IMR-90 (cell line): ENCODE data around the gene BYSL. TPM values are rescaled to one million over a fixed set of nuclear protein-coding genes. Genes with fewer than 3 reads are reported as not detected.

Experiments used
- ATAC-seq: fragments of 200-7000 bp; cut with Tn5 transposase; 2 replicates; pipeline ENCODE4 v1.9.1; 2020; ENCODE audit warnings: low read depth, mild to moderate bottlenecking, moderate library complexity
- BruUV-seq: library from RNA; stranded (reverse); fragments of 400-500 nt; replicated peaks from 2 replicates; lab custom pipeline; 2021; lab: Mats Ljungman, UMichigan
- CTCF ChIA-PET: fragments of 300-600 bp; formaldehyde crosslinking; extraction: SDS; loops from one replicate; lab custom pipeline; 2021; ENCODE audit warnings: antibody characterized with exemption; lab: Yijun Ruan, JAX
- POLR2A ChIA-PET: fragments of 300-600 bp; sonication (Branson Sonifier 250); formaldehyde crosslinking; loops from one replicate; lab custom pipeline; 2022; ENCODE audit warnings: antibody characterized with exemption; ENCODE audit not compliant: unreplicated experiment; lab: Charles Lee
- DNase-seq: peaks from one replicate; pipeline ENCODE4 v3.0.0; 2013
- H2AFZ ChIP-seq: replicated peaks from 2 replicates; pipeline ENCODE3; 2013; ENCODE audit warnings: low read length, mild to moderate bottlenecking; ENCODE audit not compliant: poor library complexity
- H2AK5ac ChIP-seq: 2 replicates; pipeline ENCODE4 v1.6.1; 2013; ENCODE audit warnings: low read depth, low read length, inconsistent platforms
- H2AK9ac ChIP-seq: replicated peaks from 2 replicates; pipeline ENCODE3; 2013; ENCODE audit warnings: mild to moderate bottlenecking, low read depth, low read length, moderate library complexity; ENCODE audit not compliant: poor library complexity
- H2BK120ac ChIP-seq: 2 replicates; pipeline ENCODE4 v1.6.1; 2013; ENCODE audit warnings: low read depth, low read length, inconsistent platforms
- H2BK15ac ChIP-seq: 3 replicates; pipeline ENCODE4 v1.6.1; 2013; ENCODE audit warnings: low read depth, low read length, inconsistent platforms
- H2BK20ac ChIP-seq: 2 replicates; pipeline ENCODE4 v1.6.1; 2013; ENCODE audit warnings: low read depth, mild to moderate bottlenecking, inconsistent platforms, low read length, moderate library complexity
- H2BK5ac ChIP-seq: 2 replicates; pipeline ENCODE4 v1.6.1; 2013; ENCODE audit warnings: mild to moderate bottlenecking, low read depth, low read length, inconsistent platforms; ENCODE audit not compliant: poor library complexity, severe bottlenecking
- H3K14ac ChIP-seq: replicated peaks from 2 replicates; pipeline ENCODE4 v1.6.1; 2013; ENCODE audit warnings: low read depth, low read length, inconsistent platforms
- H3K18ac ChIP-seq: 2 replicates; pipeline ENCODE4 v1.6.1; 2013; ENCODE audit warnings: low read depth, low read length, control low read depth
- H3K23ac ChIP-seq: 2 replicates; pipeline ENCODE4 v1.6.1; 2013; ENCODE audit warnings: low read depth, low read length, inconsistent platforms
- H3K27ac ChIP-seq: 2 replicates; pipeline ENCODE4 v1.5.1; 2013; ENCODE audit warnings: mild to moderate bottlenecking, control low read depth, low read length; ENCODE audit not compliant: insufficient read depth
- H3K27me3 ChIP-seq: 2 replicates; pipeline ENCODE4 v1.6.1; 2013; ENCODE audit warnings: low read length; ENCODE audit not compliant: control insufficient read depth, insufficient read depth
- H3K36me3 ChIP-seq: 2 replicates; pipeline ENCODE4 v1.6.1; 2013; ENCODE audit warnings: low read length, mixed read lengths; ENCODE audit not compliant: control insufficient read depth, insufficient read depth
- H3K4ac ChIP-seq: 2 replicates; pipeline ENCODE4 v1.6.1; 2013; ENCODE audit warnings: low read depth, low read length, inconsistent platforms
- H3K4me1 ChIP-seq: 2 replicates; pipeline ENCODE4 v1.6.1; 2013; ENCODE audit warnings: low read length, mixed read lengths; ENCODE audit not compliant: control insufficient read depth, insufficient read depth
- H3K4me2 ChIP-seq: 2 replicates; pipeline ENCODE4 v1.6.1; 2013; ENCODE audit warnings: low read depth, mild to moderate bottlenecking, control low read depth, low read length, moderate library complexity
- H3K4me3 ChIP-seq: 2 replicates; pipeline ENCODE4 v1.5.1; 2013; ENCODE audit warnings: low read depth, mild to moderate bottlenecking, control low read depth, low read length, moderate library complexity; ENCODE audit not compliant: insufficient read depth
- H3K56ac ChIP-seq: 2 replicates; pipeline ENCODE4 v1.6.1; 2013; ENCODE audit warnings: low read length, inconsistent platforms; ENCODE audit not compliant: insufficient read depth; ENCODE audit errors: extremely low read depth
- H3K79me1 ChIP-seq, 2 experiments: 2 replicates each; pipeline ENCODE4 v1.6.1; 2013; ENCODE audit warnings: low read length in 2 of 2, inconsistent platforms in 1 of 2, low read depth in 1 of 2
- H3K9ac ChIP-seq: 2 replicates; pipeline ENCODE4 v1.6.1; 2013; ENCODE audit warnings: low read depth, low read length, control low read depth
- H3K9me1 ChIP-seq: 2 replicates; pipeline ENCODE4 v1.6.1; 2013; ENCODE audit warnings: low read length, inconsistent platforms; ENCODE audit not compliant: insufficient read depth
- H3K9me3 ChIP-seq: 2 replicates; pipeline ENCODE4 v1.6.1; 2013; ENCODE audit warnings: low read length; ENCODE audit not compliant: control insufficient read depth, insufficient read depth
- H4K20me1 ChIP-seq: 2 replicates; pipeline ENCODE4 v1.6.1; 2013; ENCODE audit warnings: low read length, inconsistent platforms; ENCODE audit not compliant: insufficient read depth
- H4K5ac ChIP-seq: 2 replicates; pipeline ENCODE4 v1.6.1; 2013; ENCODE audit warnings: mild to moderate bottlenecking, low read depth, low read length, control low read depth
- H4K8ac ChIP-seq, 2 experiments: 2 replicates each; pipeline ENCODE4 v1.6.1; 2013; ENCODE audit warnings: low read depth in 2 of 2, low read length in 2 of 2, control low read depth in 1 of 2, inconsistent platforms in 1 of 2
- H4K91ac ChIP-seq: 2 replicates; pipeline ENCODE4 v1.6.1; 2013; ENCODE audit warnings: low read depth, low read length, inconsistent platforms; ENCODE audit not compliant: insufficient read depth
- BHLHE40 ChIP-seq: fragments of 150-350 bp; IDR thresholded peaks from 2 replicates; pipeline ENCODE4 v1.6.1; 2016; ENCODE audit warnings: mild to moderate bottlenecking, low read depth, low read length
- CEBPB ChIP-seq: IDR thresholded peaks from 2 replicates; pipeline ENCODE4 v1.6.1; 2012; ENCODE audit warnings: low read depth, low read length, improper control_type of control experiment
- MAFK ChIP-seq: IDR thresholded peaks from 2 replicates; pipeline ENCODE4 v1.6.1; 2012; ENCODE audit warnings: low read depth, low read length, improper control_type of control experiment
- MAZ ChIP-seq: IDR thresholded peaks from 2 replicates; pipeline ENCODE4 v1.6.1; 2012; ENCODE audit warnings: low read depth, mild to moderate bottlenecking, low read length, improper control_type of control experiment, moderate library complexity, borderline replicate concordance
- POLR2A ChIP-seq: IDR thresholded peaks from 2 replicates; pipeline ENCODE4 v1.6.1; 2012; ENCODE audit warnings: mild to moderate bottlenecking, low read depth, low read length
- WGBS, 2 experiments: methylation state at CpG; one replicate each; pipeline versions ENCODE4 v1.1.5 to v1.1.7; 2013; ENCODE audit warnings: missing lambda C conversion rate in 2 of 2; ENCODE audit not compliant: insufficient read length in 1 of 2; ENCODE audit errors: extremely low coverage in 2 of 2; 5-methylcytosine and 5-hydroxymethylcytosine counted together
- dilution Hi-C: fragments of 300-500 bp; cut with HindIII; formaldehyde crosslinking; loops from one replicate; pipeline ENCODE4 v1.14.3; 2018; ENCODE audit warnings: low sequenced_read_pairs; ENCODE audit not compliant: unreplicated experiment
- in situ Hi-C: fragments of 300-500 bp; cut with MboI; formaldehyde crosslinking; loops from 3 replicates; pipeline ENCODE4 v1.14.3; 2019; ENCODE audit warnings: low sequenced_read_pairs, inconsistent platforms, mixed read lengths
- intact Hi-C: fragments of 100-400 bp; cut with micrococcal nuclease; formaldehyde crosslinking; loops from 2 replicates; pipeline ENCODE4 v1.10.0; 2022
- polyA plus RNA-seq, 3 experiments: library from polyadenylated mRNA; depleted of rRNA; stranded (reverse); fragments of >200 nt; gene quantifications; 2 replicates each; pipeline ENCODE4 v1.2.3, GENCODE V29; 2012; ENCODE audit warnings: low replicate concordance in 1 of 3
- total RNA-seq: library from RNA; depleted of rRNA; stranded (reverse); fragments of >200 nt; gene quantifications from 2 replicates; pipeline ENCODE4 v1.2.3, GENCODE V29; 2012
- TF ChIP-seq, protein P1 (sequence below): conservative IDR thresholded peaks from 2 replicates; pipeline ENCODE4 v1.5.1; 2012; ENCODE audit warnings: mild to moderate bottlenecking, low read depth, low read length, improper control_type of control experiment
- TF ChIP-seq, protein P2 (sequence below): fragments of 150-350 bp; IDR thresholded peaks from 2 replicates; pipeline ENCODE4 v1.6.1; 2017; ENCODE audit warnings: mild to moderate bottlenecking, antibody characterized with exemption, low read length, low read depth

The BYSL gene
- total and polyA plus RNA-seq, 2 of the 4 experiments (the other 2 are of a cell fraction): 26.7 to 36.3 TPM

DNA sequence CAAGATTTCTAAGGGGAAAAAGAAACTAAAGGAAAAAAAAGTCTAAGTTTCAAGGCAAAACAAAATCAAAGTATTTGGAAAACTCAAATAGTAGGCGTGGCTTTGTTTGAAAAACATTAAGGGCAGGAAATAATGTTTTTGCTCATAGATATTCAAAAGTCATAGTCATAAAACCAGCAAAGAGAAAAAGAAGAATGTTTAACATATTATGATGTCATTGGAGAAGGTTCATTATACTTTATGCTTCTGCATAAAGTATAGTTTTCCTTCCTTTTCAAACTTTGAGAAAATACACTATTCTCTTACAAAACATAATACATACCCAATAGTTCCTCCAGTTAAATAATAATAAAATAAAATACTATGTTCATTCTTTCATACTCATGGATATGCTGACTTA is 39.8 kb upstream of the BYSL start:
- no peaks in the 10 kb centered on the region for H3K9me3 ChIP-seq
- no peak overlapping the region for H3K9ac ChIP-seq
- dilution Hi-C loops (no loop called here), intact Hi-C loops (no loop called here), in situ Hi-C loops (no loop called here)
- H4K5ac ChIP-seq: no peak overlapping the region
- no peak overlapping the region for H3K56ac ChIP-seq
- peaks cover 0 to 7% of the 10 kb centered on the region in 2 experiments; a peak in 2 of 4 replicates for H3K79me1 ChIP-seq
- H3K9me1 ChIP-seq: peaks cover 8% of the 10 kb centered on the region; the same call in 1 of the 2 replicates
- no peak overlapping the region for H2BK15ac ChIP-seq
- H3K4ac ChIP-seq: no peak overlapping the region
- DNase-seq (no peak), ATAC-seq (no peak)
- H3K4me3 ChIP-seq: no peak overlapping the region
- H2BK5ac ChIP-seq: no peak overlapping the region
- H3K14ac ChIP-seq: no peak overlapping the region
- no peak overlapping the region for H3K18ac ChIP-seq
- peaks cover 3% of the 10 kb centered on the region; the same call in 1 of the 2 replicates for H4K20me1 ChIP-seq
- H3K23ac ChIP-seq: no peak overlapping the region
- no peak overlapping the region for H2AK5ac ChIP-seq
- no peaks in the 10 kb centered on the region for H3K36me3 ChIP-seq
- no peaks in the 10 kb centered on the region for H3K27me3 ChIP-seq
- no peak overlapping the region for H3K4me2 ChIP-seq
- no CpG with 5 or more reads among the region's 1 CpG for WGBS, 2 experiments
- no peak overlapping the region for H4K91ac ChIP-seq
- no peak overlapping the region for H2BK120ac ChIP-seq
- H3K27ac ChIP-seq: no peak overlapping the region
- H2AFZ ChIP-seq: no peak overlapping the region
- no TSS peak for BruUV-seq
- ChIA-PET CTCF (no interaction called here), POLR2A (no interaction called here)
- TF ChIP-seq BHLHE40: no peak
- TF ChIP-seq CEBPB: no peak
- TF ChIP-seq MAZ: no peak
- TF ChIP-seq, protein P1, sequence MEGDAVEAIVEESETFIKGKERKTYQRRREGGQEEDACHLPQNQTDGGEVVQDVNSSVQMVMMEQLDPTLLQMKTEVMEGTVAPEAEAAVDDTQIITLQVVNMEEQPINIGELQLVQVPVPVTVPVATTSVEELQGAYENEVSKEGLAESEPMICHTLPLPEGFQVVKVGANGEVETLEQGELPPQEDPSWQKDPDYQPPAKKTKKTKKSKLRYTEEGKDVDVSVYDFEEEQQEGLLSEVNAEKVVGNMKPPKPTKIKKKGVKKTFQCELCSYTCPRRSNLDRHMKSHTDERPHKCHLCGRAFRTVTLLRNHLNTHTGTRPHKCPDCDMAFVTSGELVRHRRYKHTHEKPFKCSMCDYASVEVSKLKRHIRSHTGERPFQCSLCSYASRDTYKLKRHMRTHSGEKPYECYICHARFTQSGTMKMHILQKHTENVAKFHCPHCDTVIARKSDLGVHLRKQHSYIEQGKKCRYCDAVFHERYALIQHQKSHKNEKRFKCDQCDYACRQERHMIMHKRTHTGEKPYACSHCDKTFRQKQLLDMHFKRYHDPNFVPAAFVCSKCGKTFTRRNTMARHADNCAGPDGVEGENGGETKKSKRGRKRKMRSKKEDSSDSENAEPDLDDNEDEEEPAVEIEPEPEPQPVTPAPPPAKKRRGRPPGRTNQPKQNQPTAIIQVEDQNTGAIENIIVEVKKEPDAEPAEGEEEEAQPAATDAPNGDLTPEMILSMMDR: no peak
- no peak for TF ChIP-seq POLR2A
- no peak for TF ChIP-seq MAFK
- TF ChIP-seq, protein P2, sequence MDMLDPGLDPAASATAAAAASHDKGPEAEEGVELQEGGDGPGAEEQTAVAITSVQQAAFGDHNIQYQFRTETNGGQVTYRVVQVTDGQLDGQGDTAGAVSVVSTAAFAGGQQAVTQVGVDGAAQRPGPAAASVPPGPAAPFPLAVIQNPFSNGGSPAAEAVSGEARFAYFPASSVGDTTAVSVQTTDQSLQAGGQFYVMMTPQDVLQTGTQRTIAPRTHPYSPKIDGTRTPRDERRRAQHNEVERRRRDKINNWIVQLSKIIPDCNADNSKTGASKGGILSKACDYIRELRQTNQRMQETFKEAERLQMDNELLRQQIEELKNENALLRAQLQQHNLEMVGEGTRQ: no peak
- peaks cover 5% of the 10 kb centered on the region; the same call in 1 of the 2 replicates for H3K4me1 ChIP-seq
- H4K8ac ChIP-seq: no peak overlapping the region
- H2AK9ac ChIP-seq: no peak overlapping the region
- no peak overlapping the region for H2BK20ac ChIP-seq
